Effector memory CD8-positive, alpha-beta T cell (primary cell): ENCODE results near the gene TMCC1.

ENCODE experiments used
- ATAC-seq: fragments of 150-1000 bp; cut with Tn5 transposase; replicated peaks from 2 replicates; pipeline ENCODE4 v1.10.0; 2021; ENCODE audit warnings: mild to moderate bottlenecking, moderate library complexity
- DNase-seq, 3 experiments: peaks; one replicate each; pipeline ENCODE4 v3.0.0; 2021
- H3K27ac Mint-ChIP-seq, 2 donors: one replicate each; pipeline ENCODE4 v1.8.0; 2022; ENCODE audit warnings: mild to moderate bottlenecking in 2 of 2, mixed read lengths in 2 of 2, moderate library complexity in 2 of 2
- H3K27me3 Mint-ChIP-seq, 2 donors: one replicate each; pipeline ENCODE4 v1.8.0; 2022; ENCODE audit warnings: mixed read lengths in 2 of 2
- H3K36me3 Mint-ChIP-seq: one replicate; pipeline ENCODE4 v1.8.0; 2022; ENCODE audit warnings: mild to moderate bottlenecking, moderate library complexity, mixed read lengths; ENCODE audit not compliant: insufficient read depth
- H3K4me1 Mint-ChIP-seq, 2 donors: one replicate each; pipeline ENCODE4 v1.8.0; 2022; ENCODE audit warnings: low read depth in 2 of 2, mixed read lengths in 2 of 2
- H3K4me3 Mint-ChIP-seq, 2 donors: one replicate each; pipeline ENCODE4 v1.8.0; 2022; ENCODE audit warnings: mild to moderate bottlenecking in 2 of 2, mixed read lengths in 2 of 2, moderate library complexity in 2 of 2
- H3K9me3 Mint-ChIP-seq, 2 donors: one replicate each; pipeline ENCODE4 v1.8.0; 2022; ENCODE audit warnings: mixed read lengths in 2 of 2

The TMCC1 gene

GRCh38 chr3:129602309-129602708 lies 291.2 kb downstream of the TMCC1 start:
- H3K4me3 Mint-ChIP-seq = peak overlapping the region in 1 of 2 donors; percentile 91
- no peak for ATAC-seq
- no peaks in the 10 kb centered on the region for H3K9me3 Mint-ChIP-seq
- H3K27ac Mint-ChIP-seq = peak overlapping the region in 1 of 2 donors; percentile 9
- no peak for DNase-seq
- peaks cover 10% of the 10 kb centered on the region for H3K36me3 Mint-ChIP-seq
- H3K27me3 Mint-ChIP-seq = no peaks in the 10 kb centered on the region
- H3K4me1 Mint-ChIP-seq = peaks cover 58 to 71% of the 10 kb centered on the region in 2 donors

- ATAC-seq (no peak), DNase-seq (no peak)
- peaks cover 5% of the 10 kb centered on the region for H3K36me3 Mint-ChIP-seq
- H3K27ac Mint-ChIP-seq = peak overlapping the region; percentile 9 to 44
- H3K27me3 Mint-ChIP-seq = no peaks in the 10 kb centered on the region
- peak overlapping the region in 1 of 2 donors; percentile 91 for H3K4me3 Mint-ChIP-seq
- no peaks in the 10 kb centered on the region for H3K9me3 Mint-ChIP-seq
- peaks cover 57 to 67% of the 10 kb centered on the region in 2 donors for H3K4me1 Mint-ChIP-seq
These were observed 291.8 kb downstream of the TMCC1 start for GRCh38 chr3:129601713-129602112.

- H3K27ac Mint-ChIP-seq = peak overlapping the region; percentile 9 to 38
- H3K36me3 Mint-ChIP-seq = peaks cover 5% of the 10 kb centered on the region
- ATAC-seq (no peak), DNase-seq (no peak)
- H3K4me1 Mint-ChIP-seq = peaks cover 56 to 72% of the 10 kb centered on the region in 2 donors
- H3K27me3 Mint-ChIP-seq = no peaks in the 10 kb centered on the region
- H3K9me3 Mint-ChIP-seq = no peaks in the 10 kb centered on the region
- peak overlapping the region in 1 of 2 donors; percentile 50 for H3K4me3 Mint-ChIP-seq
These were observed 293.2 kb downstream of the TMCC1 start for GRCh38 chr3:129600348-129600747.

- peak overlapping the region in 1 of 2 donors; percentile 65 for H3K27ac Mint-ChIP-seq
- peak overlapping the region in 1 of 2 donors; percentile 50 for H3K4me3 Mint-ChIP-seq
- DNase-seq = no peak
- no peaks in the 10 kb centered on the region for H3K9me3 Mint-ChIP-seq
- ATAC-seq = peak; percentile 39
- peaks cover 5% of the 10 kb centered on the region for H3K36me3 Mint-ChIP-seq
- no peaks in the 10 kb centered on the region for H3K27me3 Mint-ChIP-seq
- H3K4me1 Mint-ChIP-seq = peaks cover 60 to 77% of the 10 kb centered on the region in 2 donors
These were observed 293.9 kb downstream of the TMCC1 start for GRCh38 chr3:129599607-129600006.

- H3K4me3 Mint-ChIP-seq = peak overlapping the region in 1 of 2 donors; percentile 50
- ATAC-seq (no peak), DNase-seq (no peak)
- no peak overlapping the region for H3K27ac Mint-ChIP-seq
- no peaks in the 10 kb centered on the region for H3K27me3 Mint-ChIP-seq
- H3K36me3 Mint-ChIP-seq = peaks cover 3% of the 10 kb centered on the region
- no peaks in the 10 kb centered on the region for H3K9me3 Mint-ChIP-seq
- H3K4me1 Mint-ChIP-seq = peaks cover 60 to 76% of the 10 kb centered on the region in 2 donors
These were observed 294.4 kb downstream of the TMCC1 start for GRCh38 chr3:129599073-129599472.

- Mint-ChIP-seq H3K9me3 (no peaks in the 10 kb centered on the region), H3K4me3 (peak overlapping the region in 1 of 2 donors; percentile 62), H3K27ac (no peak overlapping the region), H3K27me3 (no peaks in the 10 kb centered on the region), H3K36me3 (peaks cover 8% of the 10 kb centered on the region), H3K4me1 (peaks cover 62 to 76% of the 10 kb centered on the region in 2 donors)
- ATAC-seq (no peak), DNase-seq (no peak)
These were observed 295.0 kb downstream of the TMCC1 start for GRCh38 chr3:129598484-129598883.

- no peak overlapping the region for H3K27ac Mint-ChIP-seq
- peak overlapping the region in 1 of 2 donors; percentile 62 for H3K4me3 Mint-ChIP-seq
- H3K27me3 Mint-ChIP-seq = no peaks in the 10 kb centered on the region
- no peak for DNase-seq
- peaks cover 9% of the 10 kb centered on the region for H3K36me3 Mint-ChIP-seq
- peaks cover 67 to 76% of the 10 kb centered on the region in 2 donors for H3K4me1 Mint-ChIP-seq
- H3K9me3 Mint-ChIP-seq = no peaks in the 10 kb centered on the region
- no peak for ATAC-seq
These were observed 295.5 kb downstream of the TMCC1 start for GRCh38 chr3:129598000-129598381.
